Smooth muscle cell (in vitro differentiated cells): ENCODE results near the gene IFNG. TPM values are rescaled to one million over a fixed set of nuclear protein-coding genes. Genes with fewer than 3 reads are reported as not detected.

ENCODE experiments used
- DNase-seq: peaks from one replicate; lab custom pipeline; 2025; ENCODE audit not compliant: unreplicated experiment; lab: John Stamatoyannopoulos, UW
- H2AFZ ChIP-seq: fragments of 200-600 bp; sonication (generic); 2 replicates; pipeline ENCODE4 v1.6.0; 2016; ENCODE audit warnings: antibody characterized with exemption, low read depth, mild to moderate bottlenecking
- H3F3A ChIP-seq: fragments of 200-600 bp; sonication (generic); 2 replicates; pipeline ENCODE4 v1.6.0; 2017; ENCODE audit warnings: antibody characterized with exemption, low read depth
- H3K27ac ChIP-seq: fragments of 200-600 bp; sonication (generic); 2 replicates; pipeline ENCODE4 v1.5.1; 2016; ENCODE audit warnings: low read depth, mild to moderate bottlenecking
- H3K27me3 ChIP-seq: fragments of 200-600 bp; sonication (generic); 2 replicates; pipeline ENCODE4 v1.6.1; 2016; ENCODE audit warnings: low read depth, mild to moderate bottlenecking
- H3K36me3 ChIP-seq: fragments of 200-600 bp; sonication (generic); 2 replicates; pipeline ENCODE4 v1.5.1; 2016; ENCODE audit warnings: low read depth
- H3K4me1 ChIP-seq: fragments of 200-600 bp; sonication (generic); 2 replicates; pipeline ENCODE4 v1.5.1; 2016; ENCODE audit warnings: low read depth
- H3K4me2 ChIP-seq: fragments of 200-600 bp; sonication (generic); 2 replicates; pipeline ENCODE4 v1.6.0; 2016; ENCODE audit warnings: mild to moderate bottlenecking
- H3K4me3 ChIP-seq: fragments of 200-600 bp; sonication (generic); 2 replicates; pipeline ENCODE4 v1.5.1; 2016; ENCODE audit warnings: mild to moderate bottlenecking
- H3K79me2 ChIP-seq: fragments of 200-600 bp; sonication (generic); 2 replicates; pipeline ENCODE4 v1.6.0; 2016; ENCODE audit warnings: low read depth, mild to moderate bottlenecking
- H3K9ac ChIP-seq: fragments of 200-600 bp; sonication (generic); 2 replicates; pipeline ENCODE4 v1.6.0; 2016; ENCODE audit warnings: low read depth
- H3K9me3 ChIP-seq: fragments of 200-600 bp; sonication (generic); replicated peaks from 2 replicates; pipeline ENCODE4 v1.5.1; 2016; ENCODE audit warnings: low read depth
- H4K20me1 ChIP-seq: fragments of 200-600 bp; sonication (generic); 2 replicates; pipeline ENCODE4 v1.6.0; 2016; ENCODE audit warnings: low read depth
- WGBS: methylation state at CpG from one replicate; pipeline ENCODE4 v1.1.7; 2016; ENCODE audit warnings: low lambda C conversion rate; 5-methylcytosine and 5-hydroxymethylcytosine counted together
- polyA plus RNA-seq: library from polyadenylated mRNA; unstranded; fragments of >200 nt; fragmentation: Nextera tagmentation; extraction: Ambion mirVana; gene quantifications from 2 replicates; pipeline ENCODE4 v1.2.1, GENCODE V29; 2016
- total RNA-seq: library from RNA; depleted of rRNA; stranded (reverse); fragments of >200 nt; gene quantifications from 2 replicates; pipeline ENCODE4 v1.2.3, GENCODE V29; 2014
- TF ChIP-seq, protein P1 (sequence below): fragments of 200-600 bp; sonication (generic); IDR thresholded peaks from 2 replicates; pipeline ENCODE4 v1.5.1; 2017; ENCODE audit warnings: borderline replicate concordance, mild to moderate bottlenecking, antibody characterized with exemption; ENCODE audit not compliant: insufficient read depth, poor library complexity, severe bottlenecking

Gene IFNG
- total and polyA plus RNA-seq, 2 experiments from 2014 or later, result not detected

DNA sequence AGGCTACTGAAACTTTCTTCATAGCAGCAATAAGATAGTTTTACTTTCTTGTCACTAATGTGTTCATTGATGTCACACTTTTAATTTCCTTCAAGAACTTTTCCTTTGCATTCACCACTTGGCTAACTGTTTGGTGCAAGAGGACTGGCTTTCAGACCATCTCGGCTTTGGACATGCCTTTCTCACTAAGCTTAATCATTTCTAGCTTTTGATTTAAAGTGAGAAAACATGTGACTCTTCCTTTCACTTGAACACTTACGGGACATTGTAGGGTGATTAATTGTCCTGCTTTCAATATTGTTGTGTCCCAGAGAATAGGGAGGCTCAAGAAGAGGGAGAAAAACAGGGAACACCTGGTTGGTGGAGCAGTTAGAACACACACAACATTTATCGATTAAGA lies 41.9 kb downstream of the IFNG start:
- Histone ChIP-seq H4K20me1 (no peaks in the 10 kb centered on the region), H3K9ac (no peak overlapping the region), H3K9me3 (no peaks in the 10 kb centered on the region), H2AFZ (no peak overlapping the region), H3F3A (peaks cover 9% of the 10 kb centered on the region), H3K4me3 (no peak overlapping the region), H3K4me1 (no peaks in the 10 kb centered on the region), H3K27me3 (no peaks in the 10 kb centered on the region), H3K27ac (no peak overlapping the region), H3K36me3 (no peaks in the 10 kb centered on the region), H3K79me2 (no peaks in the 10 kb centered on the region), H3K4me2 (no peak overlapping the region)
- WGBS, result 98% methylated on average over 3 of the region's 3 CpGs
- TF ChIP-seq, protein P1, sequence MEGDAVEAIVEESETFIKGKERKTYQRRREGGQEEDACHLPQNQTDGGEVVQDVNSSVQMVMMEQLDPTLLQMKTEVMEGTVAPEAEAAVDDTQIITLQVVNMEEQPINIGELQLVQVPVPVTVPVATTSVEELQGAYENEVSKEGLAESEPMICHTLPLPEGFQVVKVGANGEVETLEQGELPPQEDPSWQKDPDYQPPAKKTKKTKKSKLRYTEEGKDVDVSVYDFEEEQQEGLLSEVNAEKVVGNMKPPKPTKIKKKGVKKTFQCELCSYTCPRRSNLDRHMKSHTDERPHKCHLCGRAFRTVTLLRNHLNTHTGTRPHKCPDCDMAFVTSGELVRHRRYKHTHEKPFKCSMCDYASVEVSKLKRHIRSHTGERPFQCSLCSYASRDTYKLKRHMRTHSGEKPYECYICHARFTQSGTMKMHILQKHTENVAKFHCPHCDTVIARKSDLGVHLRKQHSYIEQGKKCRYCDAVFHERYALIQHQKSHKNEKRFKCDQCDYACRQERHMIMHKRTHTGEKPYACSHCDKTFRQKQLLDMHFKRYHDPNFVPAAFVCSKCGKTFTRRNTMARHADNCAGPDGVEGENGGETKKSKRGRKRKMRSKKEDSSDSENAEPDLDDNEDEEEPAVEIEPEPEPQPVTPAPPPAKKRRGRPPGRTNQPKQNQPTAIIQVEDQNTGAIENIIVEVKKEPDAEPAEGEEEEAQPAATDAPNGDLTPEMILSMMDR, result no peak
- DNase-seq, result no peak

DNA sequence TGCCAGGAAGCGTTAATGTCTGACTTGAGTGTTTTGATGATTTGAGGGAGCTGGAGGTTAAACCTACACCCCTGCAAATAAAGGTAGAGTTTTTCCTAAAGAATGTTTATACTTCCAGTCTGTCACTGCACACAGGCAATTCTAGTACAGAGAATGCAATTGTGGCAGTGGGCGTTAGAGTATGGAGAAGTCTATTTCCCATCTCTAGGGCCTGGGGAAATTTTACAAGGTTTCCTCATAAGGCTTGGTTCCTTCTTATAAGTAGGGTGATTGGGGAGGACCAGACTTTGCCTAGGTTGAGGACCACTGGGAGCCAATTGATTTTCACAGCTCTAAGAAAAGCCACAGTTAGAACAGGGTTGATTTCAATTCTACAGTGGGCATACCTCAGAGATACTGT lies 44.3 kb downstream of the IFNG start:
- peaks cover 9% of the 10 kb centered on the region for H3F3A ChIP-seq
- H3K36me3 ChIP-seq, result no peaks in the 10 kb centered on the region
- no peak overlapping the region for H3K4me2 ChIP-seq
- no peaks in the 10 kb centered on the region for H4K20me1 ChIP-seq
- no peak overlapping the region for H3K4me3 ChIP-seq
- H3K9me3 ChIP-seq, result no peaks in the 10 kb centered on the region
- DNase-seq, result no peak
- TF ChIP-seq, protein P1, result no peak
- H3K79me2 ChIP-seq, result no peaks in the 10 kb centered on the region
- H3K9ac ChIP-seq, result no peak overlapping the region
- H3K27me3 ChIP-seq, result no peaks in the 10 kb centered on the region
- 96% methylated on average over 2 of the region's 2 CpGs for WGBS
- H2AFZ ChIP-seq, result no peak overlapping the region
- H3K4me1 ChIP-seq, result no peaks in the 10 kb centered on the region
- H3K27ac ChIP-seq, result no peak overlapping the region

DNA sequence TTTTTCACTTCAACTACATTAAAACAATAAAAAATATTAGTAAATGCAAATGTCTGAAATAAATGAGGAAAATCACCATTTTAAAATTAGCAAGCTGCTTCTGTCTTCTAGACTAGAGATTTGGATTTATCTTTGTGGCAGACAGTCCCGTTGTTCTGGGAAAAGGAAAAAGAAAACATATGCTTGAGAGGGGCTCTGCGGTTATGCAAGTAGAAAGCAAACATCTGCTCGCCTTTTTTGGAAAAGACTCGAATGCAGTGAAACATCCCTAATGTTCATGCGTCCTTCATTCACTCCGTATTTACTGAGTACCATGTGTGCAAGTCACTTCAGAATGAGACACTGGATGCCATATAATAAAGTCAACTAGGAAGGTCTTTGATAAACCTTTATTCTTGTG lies 44.9 kb downstream of the IFNG start:
- Histone ChIP-seq H3K4me2 (no peak overlapping the region), H3K9ac (no peak overlapping the region), H3K27me3 (no peaks in the 10 kb centered on the region), H3K27ac (no peak overlapping the region), H3F3A (peaks cover 9% of the 10 kb centered on the region), H4K20me1 (no peaks in the 10 kb centered on the region), H3K4me3 (no peak overlapping the region), H3K4me1 (no peaks in the 10 kb centered on the region), H3K36me3 (no peaks in the 10 kb centered on the region), H3K9me3 (no peaks in the 10 kb centered on the region), H3K79me2 (no peaks in the 10 kb centered on the region), H2AFZ (no peak overlapping the region)
- DNase-seq, result no peak
- 75% methylated on average over 6 of the region's 6 CpGs for WGBS
- TF ChIP-seq, protein P1, result no peak

DNA sequence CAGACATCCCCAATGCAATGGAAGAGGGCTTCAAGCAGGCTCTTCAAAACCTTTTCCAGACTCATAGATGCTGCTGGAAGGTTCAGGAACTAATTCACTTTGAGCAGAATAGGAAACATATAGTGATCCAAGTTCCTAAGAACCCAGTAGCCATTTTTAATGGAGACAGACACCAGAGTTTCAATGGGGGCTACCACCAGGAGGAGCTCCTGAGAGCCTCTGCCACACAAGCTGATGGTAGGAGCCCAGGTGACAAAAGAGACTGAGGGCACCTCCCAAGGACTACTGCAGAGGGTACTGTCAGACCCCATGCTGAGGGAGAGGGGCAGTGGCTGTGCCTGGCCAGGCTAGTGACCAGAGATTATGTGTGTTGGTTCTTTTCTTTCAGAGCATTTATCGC lies 45.9 kb downstream of the IFNG start:
- Histone ChIP-seq H3K4me3 (no peak overlapping the region), H3K4me2 (no peak overlapping the region), H3F3A (no peaks in the 10 kb centered on the region), H3K9ac (no peak overlapping the region), H2AFZ (no peak overlapping the region), H3K79me2 (no peaks in the 10 kb centered on the region), H3K27ac (no peak overlapping the region), H3K27me3 (no peaks in the 10 kb centered on the region), H3K36me3 (no peaks in the 10 kb centered on the region), H3K9me3 (no peaks in the 10 kb centered on the region), H3K4me1 (no peaks in the 10 kb centered on the region), H4K20me1 (no peaks in the 10 kb centered on the region)
- TF ChIP-seq, protein P1, result peak; percentile 19
- no peak for DNase-seq
- 0% methylated on average over 1 of the region's 1 CpG for WGBS
